ENCODE results near the gene PPM1E. TPM values are rescaled to one million over a fixed set of nuclear protein-coding genes. Genes with fewer than 3 reads are reported as not detected.

PPM1E gene
- total RNA-seq, 1 experiment from 2014 or later, result 7.1 TPM

DNA sequence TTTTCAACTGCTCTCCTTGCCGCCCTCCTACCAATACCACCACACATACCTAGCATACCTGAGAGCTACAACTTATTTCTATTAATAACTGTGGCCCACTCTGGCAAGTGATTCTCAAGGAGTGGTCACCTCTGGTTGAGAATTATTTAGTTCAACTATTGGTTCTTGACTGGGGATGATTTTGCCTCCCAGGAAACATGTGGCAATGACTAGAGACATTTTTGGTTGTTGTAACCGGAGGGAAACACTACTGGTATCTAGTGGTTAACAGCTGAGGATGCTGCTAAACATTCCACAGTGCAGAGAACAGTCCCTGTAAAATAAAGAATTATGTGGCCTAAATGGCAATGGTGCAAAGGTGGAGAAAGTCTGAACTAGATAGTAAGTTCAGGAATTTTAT is 254.4 kb downstream of the PPM1E start:
- TF ChIP-seq, protein P1, sequence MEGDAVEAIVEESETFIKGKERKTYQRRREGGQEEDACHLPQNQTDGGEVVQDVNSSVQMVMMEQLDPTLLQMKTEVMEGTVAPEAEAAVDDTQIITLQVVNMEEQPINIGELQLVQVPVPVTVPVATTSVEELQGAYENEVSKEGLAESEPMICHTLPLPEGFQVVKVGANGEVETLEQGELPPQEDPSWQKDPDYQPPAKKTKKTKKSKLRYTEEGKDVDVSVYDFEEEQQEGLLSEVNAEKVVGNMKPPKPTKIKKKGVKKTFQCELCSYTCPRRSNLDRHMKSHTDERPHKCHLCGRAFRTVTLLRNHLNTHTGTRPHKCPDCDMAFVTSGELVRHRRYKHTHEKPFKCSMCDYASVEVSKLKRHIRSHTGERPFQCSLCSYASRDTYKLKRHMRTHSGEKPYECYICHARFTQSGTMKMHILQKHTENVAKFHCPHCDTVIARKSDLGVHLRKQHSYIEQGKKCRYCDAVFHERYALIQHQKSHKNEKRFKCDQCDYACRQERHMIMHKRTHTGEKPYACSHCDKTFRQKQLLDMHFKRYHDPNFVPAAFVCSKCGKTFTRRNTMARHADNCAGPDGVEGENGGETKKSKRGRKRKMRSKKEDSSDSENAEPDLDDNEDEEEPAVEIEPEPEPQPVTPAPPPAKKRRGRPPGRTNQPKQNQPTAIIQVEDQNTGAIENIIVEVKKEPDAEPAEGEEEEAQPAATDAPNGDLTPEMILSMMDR (conservative IDR thresholded peaks at IDR 0.05), result no peak
- Histone ChIP-seq H2AFZ (ENCODE audit: low read length) (no peak overlapping the region), H3K56ac (ENCODE audit: insufficient read length, low read depth, low read length) (no peak overlapping the region), H3K4ac (ENCODE audit: low read depth, low read length) (no peak overlapping the region), H3K18ac (ENCODE audit: insufficient read length, low read depth, low read length) (no peak overlapping the region), H3K14ac (ENCODE audit: insufficient read depth, low read length) (no peak overlapping the region), H3K23ac (ENCODE audit: insufficient read length, low read depth, low read length) (no peak overlapping the region), H4K91ac (ENCODE audit: insufficient read length, low read depth, low read length) (no peak overlapping the region), H3K27ac (ENCODE audit: insufficient read length, low read depth, low read length) (no peak overlapping the region), H3T11ph (ENCODE audit: low read length) (no peak overlapping the region), H3K27me3 (ENCODE audit: insufficient read depth, low read length) (no peaks in the 10 kb centered on the region), H3K79me2 (ENCODE audit: insufficient read depth, low read length) (no peaks in the 10 kb centered on the region), H2BK15ac (ENCODE audit: low read depth, low read length) (no peak overlapping the region), H3K23me2 (ENCODE audit: insufficient read length, low read depth, low read length, poor library complexity, severe bottlenecking) (no peaks in the 10 kb centered on the region), H3K9ac (ENCODE audit: extremely low read depth, insufficient read length, low read length) (no peak overlapping the region), H2BK20ac (ENCODE audit: low read depth, low read length, poor library complexity, severe bottlenecking) (no peak overlapping the region), H4K5ac (ENCODE audit: insufficient read length, low read depth, low read length) (no peak overlapping the region), H3K4me1 (ENCODE audit: insufficient read depth, low read length) (no peaks in the 10 kb centered on the region), H2BK12ac (ENCODE audit: insufficient read length, low read depth, low read length) (no peak overlapping the region), H4K8ac (replicated peaks; ENCODE audit: insufficient read length, low read depth, low read length) (no peak overlapping the region), H3K79me1 (ENCODE audit: insufficient read depth, low read depth, low read length, poor library complexity, severe bottlenecking) (no peaks in the 10 kb centered on the region), H2BK5ac (ENCODE audit: insufficient read length, low read length) (no peak overlapping the region), H3K4me2 (ENCODE audit: insufficient read depth, insufficient read length, low read length) (no peak overlapping the region), H4K20me1 (ENCODE audit: control insufficient read depth, insufficient read depth, insufficient read length) (no peaks in the 10 kb centered on the region), H2AK5ac (ENCODE audit: insufficient read length, low read length) (no peak overlapping the region), H3K9me3 (ENCODE audit: control insufficient read depth, low read depth, low read length) (no peaks in the 10 kb centered on the region), H2BK120ac (ENCODE audit: low read depth, low read length, poor library complexity, severe bottlenecking) (no peak overlapping the region)
- peaks cover 4 to 32% (median 31%) of the 10 kb centered on the region in 3 experiments; a peak in 5 of 7 replicates for H3K36me3 Mint-ChIP-seq (ENCODE audit: insufficient read depth in 1 of 3, low read depth in 3 of 3)
- WGBS (ENCODE audit: extremely low coverage, insufficient read length, low lambda C conversion rate), result no CpG with 5 or more reads among the region's 2 CpGs
- H3K9me3 Mint-ChIP-seq, result no peaks in the 10 kb centered on the region
- no peak overlapping the region for H3K27ac Mint-ChIP-seq
- no peak for DNase-seq
- no peak overlapping the region for H3K4me3 Mint-ChIP-seq
- no peaks in the 10 kb centered on the region for H3K4me1 Mint-ChIP-seq
- no peaks in the 10 kb centered on the region for H3K27me3 Mint-ChIP-seq (ENCODE audit: low read depth)

All from H9 (cell line).